Left lung (tissue), 10 donors: ENCODE measurements around the gene PDCD4. TPM values are rescaled to one million over a fixed set of nuclear protein-coding genes. Genes with fewer than 3 reads are reported as not detected.
"Not testable (repeated sequence)": the region's sequence is repeated elsewhere in the genome, so short reads cannot be mapped to it uniquely, and the experiment has no call there.

Experiments
- ATAC-seq: fragments of 200-7000 bp; cut with Tn5 transposase; one replicate; pipeline ENCODE4 v1.9.1; 2020; ENCODE audit warnings: moderate library complexity
- DNase-seq, 4 donors: peaks; one replicate each; pipeline ENCODE4 v3.0.0-alpha.2; 2013 to 2020
- H3K27ac ChIP-seq, 2 donors: fragments of 200-600 bp; sonication (generic) in 1 of 2; one replicate each; pipeline versions ENCODE4 v1.5.0 to v1.8.0; 2020 to 2021
- H3K27me3 ChIP-seq, 2 donors: fragments of 200-600 bp; sonication (generic) in 1 of 2; one replicate each; pipeline versions ENCODE4 v1.5.0 to v1.8.0; 2020 to 2021
- H3K36me3 ChIP-seq, 2 donors: fragments of 200-600 bp; sonication (generic) in 1 of 2; one replicate each; pipeline versions ENCODE4 v1.5.0 to v1.8.0; 2020 to 2021
- H3K4me1 ChIP-seq, 2 donors: fragments of 200-600 bp; one replicate each; pipeline ENCODE4 v1.8.0; 2021
- H3K4me3 ChIP-seq, 2 donors: fragments of 200-600 bp; sonication (generic) in 1 of 2; one replicate each; pipeline versions ENCODE4 v1.5.0 to v1.8.0; 2020 to 2021; ENCODE audit warnings: mild to moderate bottlenecking in 1 of 2
- H3K9me3 ChIP-seq, 2 donors: fragments of 200-600 bp; sonication (generic) in 1 of 2; one replicate each; pipeline versions ENCODE4 v1.5.0 to v1.8.0; 2020 to 2021
- intact Hi-C, 2 donors: fragments of 100-400 bp; cut with DNase I; formaldehyde crosslinking; loops; one replicate each; pipeline versions ENCODE4 v1.11.2 to v1.14.2; 2022
- polyA plus RNA-seq, 6 donors: library from polyadenylated mRNA; unstranded; fragments of 120-200 nt; gene quantifications; one replicate each; pipeline ENCODE4 v1.2.1, GENCODE V29; 2013; ENCODE audit not compliant: insufficient read length in 6 of 6
- total RNA-seq, 2 donors: library from RNA; stranded (reverse); fragmentation: NEBNext Ultra II Directional; extraction: Animal tissue kit (Norgen Biotek cat#: 25700); gene quantifications; one replicate each; pipeline ENCODE4 v1.2.1, GENCODE V29; 2021
- TF ChIP-seq, protein P1 (sequence below), 2 donors: fragments of 200-600 bp; sonication (generic) in 1 of 2; IDR thresholded peaks; one replicate each; pipeline versions ENCODE4 v1.5.0 to v1.8.0; 2021; ENCODE audit warnings: antibody characterized with exemption in 2 of 2
- donor health status: DM: no; HTN: yes; CAD: no.
- donor health status: DM: no; HTN: no; CAD: no.

Gene PDCD4
- total and polyA plus RNA-seq, 8 donors = 45.7 to 311 (median 220) TPM

DNA sequence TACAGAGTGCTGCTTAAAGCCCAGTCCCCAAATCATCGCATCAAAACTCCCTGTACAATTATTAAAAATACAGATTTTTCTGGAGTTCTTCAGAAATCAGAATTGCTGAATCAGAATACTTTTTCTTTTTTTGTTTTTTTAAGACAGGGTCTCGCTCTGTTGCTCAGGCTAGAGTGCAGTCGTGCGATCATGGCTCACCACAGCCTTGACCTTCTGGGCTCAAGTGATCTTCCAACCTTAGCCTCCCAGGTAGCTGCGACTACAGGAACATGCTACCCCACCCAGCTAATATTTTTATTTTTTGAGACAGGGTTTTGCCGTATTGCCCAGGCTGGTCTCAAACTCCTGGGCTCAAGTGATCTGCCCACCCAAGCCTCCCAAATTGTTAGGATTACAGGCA is 43.3 kb downstream of the PDCD4 start:
- TF ChIP-seq, protein P1, sequence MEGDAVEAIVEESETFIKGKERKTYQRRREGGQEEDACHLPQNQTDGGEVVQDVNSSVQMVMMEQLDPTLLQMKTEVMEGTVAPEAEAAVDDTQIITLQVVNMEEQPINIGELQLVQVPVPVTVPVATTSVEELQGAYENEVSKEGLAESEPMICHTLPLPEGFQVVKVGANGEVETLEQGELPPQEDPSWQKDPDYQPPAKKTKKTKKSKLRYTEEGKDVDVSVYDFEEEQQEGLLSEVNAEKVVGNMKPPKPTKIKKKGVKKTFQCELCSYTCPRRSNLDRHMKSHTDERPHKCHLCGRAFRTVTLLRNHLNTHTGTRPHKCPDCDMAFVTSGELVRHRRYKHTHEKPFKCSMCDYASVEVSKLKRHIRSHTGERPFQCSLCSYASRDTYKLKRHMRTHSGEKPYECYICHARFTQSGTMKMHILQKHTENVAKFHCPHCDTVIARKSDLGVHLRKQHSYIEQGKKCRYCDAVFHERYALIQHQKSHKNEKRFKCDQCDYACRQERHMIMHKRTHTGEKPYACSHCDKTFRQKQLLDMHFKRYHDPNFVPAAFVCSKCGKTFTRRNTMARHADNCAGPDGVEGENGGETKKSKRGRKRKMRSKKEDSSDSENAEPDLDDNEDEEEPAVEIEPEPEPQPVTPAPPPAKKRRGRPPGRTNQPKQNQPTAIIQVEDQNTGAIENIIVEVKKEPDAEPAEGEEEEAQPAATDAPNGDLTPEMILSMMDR (IDR thresholded peaks at IDR 0.05) = no peak
- no peaks in the 10 kb centered on the region for H3K27me3 ChIP-seq
- no peaks in the 10 kb centered on the region for H3K9me3 ChIP-seq
- H3K36me3 ChIP-seq = no peaks in the 10 kb centered on the region
- H3K4me1 ChIP-seq = peaks cover 4 to 11% of the 10 kb centered on the region in 2 donors
- no peak overlapping the region for H3K4me3 ChIP-seq
- H3K27ac ChIP-seq = no peak overlapping the region
- DNase-seq (no peak), ATAC-seq (no peak)
- intact Hi-C loops = no loop called here

DNA sequence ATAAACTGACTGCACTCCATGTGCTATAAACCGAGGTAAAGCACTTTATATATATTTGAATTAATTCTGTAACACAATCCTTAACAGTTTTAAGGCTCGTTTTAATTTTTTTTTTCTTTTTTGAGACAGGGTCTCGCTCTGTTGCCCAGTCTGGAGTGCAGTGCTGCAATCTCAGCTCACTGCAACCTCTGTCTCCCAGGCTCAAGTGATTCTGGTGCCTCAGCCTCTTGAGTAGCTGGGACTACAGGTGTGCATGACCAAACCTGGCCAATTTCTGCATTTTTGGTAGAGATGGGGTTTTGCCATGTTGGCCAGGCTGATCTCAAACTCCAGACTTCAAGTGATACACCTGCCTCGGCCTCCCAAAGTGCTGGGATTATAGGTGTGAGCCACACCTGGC is 43.9 kb downstream of the PDCD4 start:
- H3K27me3 ChIP-seq, H3K9me3 ChIP-seq, H3K27ac ChIP-seq, ATAC-seq, intact Hi-C loops, DNase-seq, H3K4me3 ChIP-seq, H3K36me3 ChIP-seq: not testable (repeated sequence)
- H3K4me1 ChIP-seq = peaks cover 4 to 12% of the 10 kb centered on the region in 2 donors

DNA sequence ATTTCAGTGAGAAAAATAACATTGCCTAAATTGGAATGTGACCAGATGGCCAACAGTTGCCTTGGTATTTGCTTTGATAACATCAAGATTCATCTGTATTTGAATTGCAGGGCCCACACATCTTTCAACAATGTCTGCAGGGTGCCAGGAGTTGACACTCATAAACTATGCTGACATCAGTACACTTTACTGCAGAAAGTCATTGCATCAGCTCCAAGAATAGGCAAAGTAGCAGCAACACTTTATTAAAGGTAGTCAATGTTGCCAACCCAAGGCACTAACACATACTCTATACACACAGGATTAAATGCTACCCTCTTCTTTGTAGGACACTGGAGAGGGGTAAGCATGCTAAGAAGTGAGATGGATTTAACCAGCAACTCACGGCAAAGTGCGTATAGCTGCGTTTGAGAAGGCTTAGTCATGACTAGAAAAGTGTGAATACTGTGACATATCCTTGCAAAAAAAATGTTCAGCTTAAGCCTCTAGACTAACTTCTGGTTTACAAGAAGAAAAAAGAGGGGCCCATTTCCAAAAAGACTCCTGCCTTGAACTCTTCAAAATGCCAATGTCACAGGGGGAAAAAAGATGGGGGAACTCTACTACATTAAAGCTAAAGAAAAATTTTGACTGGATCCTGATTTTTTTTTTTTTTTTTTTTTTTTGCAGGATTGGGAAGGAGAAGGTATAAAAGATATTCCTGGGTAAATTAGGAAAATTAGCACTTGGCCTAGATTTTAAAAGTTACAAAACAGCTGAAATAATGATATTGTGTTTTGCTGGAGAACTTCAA is 45.0 kb downstream of the PDCD4 start:
- no peak for DNase-seq
- Histone ChIP-seq H3K4me3 (no peak overlapping the region), H3K36me3 (no peaks in the 10 kb centered on the region), H3K27me3 (no peaks in the 10 kb centered on the region), H3K9me3 (no peaks in the 10 kb centered on the region), H3K4me1 (peaks cover 4 to 24% of the 10 kb centered on the region in 2 donors), H3K27ac (no peak overlapping the region)
- ATAC-seq = no peak
- intact Hi-C loops = no loop called here
- TF ChIP-seq, protein P1 (IDR thresholded peaks at IDR 0.05) = no peak

DNA sequence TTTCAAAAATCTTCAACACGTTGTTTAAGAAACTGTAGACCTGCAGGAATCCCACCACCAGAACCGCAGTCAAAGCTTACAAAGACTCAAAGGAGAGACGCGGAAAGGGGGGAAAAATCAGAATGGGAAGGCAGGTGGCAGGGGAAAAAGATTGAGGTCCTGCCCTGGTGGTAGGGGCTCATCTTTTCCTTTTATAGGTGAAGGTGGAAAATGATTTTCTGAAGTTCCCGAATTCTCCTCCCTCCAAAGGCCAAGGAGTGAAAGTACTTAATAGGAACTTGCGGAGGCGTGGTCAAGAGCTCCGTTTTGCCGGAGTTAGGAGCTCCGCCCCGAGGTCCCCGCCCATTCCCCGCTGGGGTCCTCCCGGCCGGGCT is 46.5 kb downstream of the PDCD4 start:
- peaks cover 4 to 30% of the 10 kb centered on the region in 2 donors for H3K4me1 ChIP-seq
- H3K4me3 ChIP-seq = peak overlapping the region; percentile 51 to 56
- no peaks in the 10 kb centered on the region for H3K27me3 ChIP-seq
- ATAC-seq = no peak
- H3K9me3 ChIP-seq = no peaks in the 10 kb centered on the region
- peak in 3 of 4 donors; percentile 97 to 99 (median 98) for DNase-seq
- TF ChIP-seq, protein P1 (IDR thresholded peaks at IDR 0.05) = no peak
- peak overlapping the region; percentile 99 to 100 for H3K27ac ChIP-seq
- H3K36me3 ChIP-seq = no peaks in the 10 kb centered on the region
- intact Hi-C loops = no loop called here

DNA sequence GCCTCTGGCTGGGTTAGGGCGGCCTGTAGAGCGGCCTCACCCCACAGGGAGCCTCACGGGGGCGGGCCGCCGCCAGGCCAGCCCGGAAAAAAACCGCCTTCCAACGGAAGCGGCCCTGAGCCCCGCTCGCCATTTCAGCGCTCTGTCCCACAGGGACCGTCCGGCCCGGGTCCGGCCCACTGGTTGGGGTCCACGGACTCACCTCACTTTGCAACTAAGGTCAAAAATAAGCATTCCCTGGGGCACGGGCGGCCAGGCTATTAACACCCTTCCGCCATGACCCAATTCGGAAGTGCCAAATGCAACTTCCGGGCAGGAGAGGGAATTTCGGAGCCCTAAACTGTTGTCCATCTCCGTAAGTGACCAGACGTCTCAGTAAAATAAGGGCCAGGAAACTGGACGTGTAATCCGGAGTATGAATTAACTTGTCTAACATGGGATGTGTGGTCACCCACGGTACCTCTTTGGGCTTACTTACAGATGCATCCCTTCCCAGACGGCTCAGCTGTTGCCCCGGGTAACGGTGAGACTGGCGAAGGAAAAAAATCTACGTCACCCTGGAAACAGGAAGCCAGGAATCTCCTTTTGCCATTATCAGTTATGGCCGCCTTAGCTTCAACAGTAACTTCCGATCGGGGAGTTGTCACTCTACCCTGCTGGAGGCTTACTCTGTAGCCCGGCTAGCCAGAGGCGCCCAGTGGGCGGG is 47.1 kb downstream of the PDCD4 start, which contains the start of gene BBIP1:
Gene BBIP1, minus strand, starts transcription at position 538 of the 706 bp plus-strand sequence. CDS start 1,023 bp downstream, outside the sequence.
- no peaks in the 10 kb centered on the region for H3K27me3 ChIP-seq
- H3K9me3 ChIP-seq = no peaks in the 10 kb centered on the region
- DNase-seq = peak in 2 of 4 donors; percentile 98 to 100
- ATAC-seq = peak; percentile 95
- H3K27ac ChIP-seq = peak within 1 kb of the TSS; percentile 99 to 100
- intact Hi-C loops = no loop called here
- no peaks in the 10 kb centered on the region for H3K36me3 ChIP-seq
- H3K4me3 ChIP-seq = peak within 1 kb of the TSS; percentile 56 to 62
- TF ChIP-seq, protein P1 (IDR thresholded peaks at IDR 0.05) = no peak
- H3K4me1 ChIP-seq = peaks cover 4 to 33% of the 10 kb centered on the region in 2 donors
